ENCODE measurements around the gene PCBP2. TPM values are rescaled to one million over a fixed set of nuclear protein-coding genes. Genes with fewer than 3 reads are reported as not detected.

PCBP2 gene
- polyA plus RNA-seq, 1 donor from 2014 or later: 242 TPM

DNA sequence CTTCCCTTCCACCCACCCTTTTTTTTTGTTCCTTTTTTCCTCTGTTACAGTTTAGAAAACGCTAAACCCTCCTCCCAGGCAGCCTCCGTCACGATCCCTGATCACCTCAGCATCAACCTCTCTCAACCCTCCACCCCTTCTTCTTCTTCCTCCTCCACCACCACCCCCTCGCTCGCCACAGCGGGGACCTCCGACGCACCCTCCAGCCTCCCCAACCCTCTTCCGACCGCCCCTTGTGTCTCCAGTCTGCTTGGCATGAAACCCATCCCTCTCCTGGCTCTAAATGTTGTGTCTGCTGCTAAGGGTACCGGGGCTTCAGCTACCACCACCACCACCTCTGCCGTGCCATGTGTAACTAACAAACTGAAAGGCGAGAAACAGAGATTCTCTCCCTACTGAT, 22.9 kb downstream of the PCBP2 start:
- Histone ChIP-seq H3K9ac (ENCODE audit: low read length) (no peak overlapping the region), H3K36me3 (ENCODE audit: insufficient read depth, low read length) (peaks cover 5% of the 10 kb centered on the region), H3K4me3 (ENCODE audit: low read length) (no peak overlapping the region), H4K20me1 (ENCODE audit: insufficient read depth) (peaks cover 10% of the 10 kb centered on the region), H3K79me2 (replicated peaks; ENCODE audit: insufficient read depth, low read length) (peaks cover 14% of the 10 kb centered on the region), H3K9me2 (ENCODE audit: insufficient read depth, low read length) (no peaks in the 10 kb centered on the region), H3F3A (ENCODE audit: insufficient read depth, low read length, poor library complexity, severe bottlenecking) (no peaks in the 10 kb centered on the region), H2AFZ (ENCODE audit: low read depth, low read length) (no peak overlapping the region), H3K4me2 (ENCODE audit: low read length) (no peak overlapping the region), H3K27ac (ENCODE audit: low read length) (no peak overlapping the region), H3K9me3 (ENCODE audit: low read length) (no peaks in the 10 kb centered on the region), H3K27me3 (ENCODE audit: insufficient read depth, low read depth, low read length) (no peaks in the 10 kb centered on the region)
- TF ChIP-seq POLR2AphosphoS5 (IDR thresholded peaks at IDR 0.05) (no peak), RAD21 (conservative IDR thresholded peaks at IDR 0.05) (no peak), EZH2 (IDR thresholded peaks at IDR 0.05; ENCODE audit: borderline replicate concordance, insufficient read depth, low read length, poor library complexity, severe bottlenecking) (no peak)
- TF ChIP-seq, protein P1, sequence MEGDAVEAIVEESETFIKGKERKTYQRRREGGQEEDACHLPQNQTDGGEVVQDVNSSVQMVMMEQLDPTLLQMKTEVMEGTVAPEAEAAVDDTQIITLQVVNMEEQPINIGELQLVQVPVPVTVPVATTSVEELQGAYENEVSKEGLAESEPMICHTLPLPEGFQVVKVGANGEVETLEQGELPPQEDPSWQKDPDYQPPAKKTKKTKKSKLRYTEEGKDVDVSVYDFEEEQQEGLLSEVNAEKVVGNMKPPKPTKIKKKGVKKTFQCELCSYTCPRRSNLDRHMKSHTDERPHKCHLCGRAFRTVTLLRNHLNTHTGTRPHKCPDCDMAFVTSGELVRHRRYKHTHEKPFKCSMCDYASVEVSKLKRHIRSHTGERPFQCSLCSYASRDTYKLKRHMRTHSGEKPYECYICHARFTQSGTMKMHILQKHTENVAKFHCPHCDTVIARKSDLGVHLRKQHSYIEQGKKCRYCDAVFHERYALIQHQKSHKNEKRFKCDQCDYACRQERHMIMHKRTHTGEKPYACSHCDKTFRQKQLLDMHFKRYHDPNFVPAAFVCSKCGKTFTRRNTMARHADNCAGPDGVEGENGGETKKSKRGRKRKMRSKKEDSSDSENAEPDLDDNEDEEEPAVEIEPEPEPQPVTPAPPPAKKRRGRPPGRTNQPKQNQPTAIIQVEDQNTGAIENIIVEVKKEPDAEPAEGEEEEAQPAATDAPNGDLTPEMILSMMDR (IDR thresholded peaks at IDR 0.05; ENCODE audit: poor library complexity, severe bottlenecking): no peak

DNA sequence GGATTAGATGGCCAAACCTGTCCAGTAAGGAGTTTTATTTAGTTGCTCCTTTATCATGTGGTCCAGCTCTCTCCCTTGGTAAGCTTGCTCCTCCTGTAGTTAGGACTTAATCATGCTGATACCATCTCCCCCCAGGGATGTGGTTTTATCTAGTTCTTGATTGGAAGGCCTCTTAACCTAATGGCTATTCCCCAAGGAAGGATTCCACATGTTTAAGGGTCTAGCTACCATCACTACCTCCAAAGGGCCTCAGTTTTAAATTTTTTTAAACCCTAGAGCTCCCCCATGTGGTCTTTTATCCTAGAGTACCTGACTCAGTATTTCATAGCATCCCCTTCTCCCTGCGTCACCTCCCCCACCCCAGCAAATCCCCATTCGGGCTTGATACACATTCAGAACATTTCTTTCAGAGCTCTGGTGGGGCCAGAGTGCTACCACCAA, 24.9 kb downstream of the PCBP2 start:
- H3K4me2 ChIP-seq (ENCODE audit: low read length): no peak overlapping the region
- no peaks in the 10 kb centered on the region for H3K9me3 ChIP-seq (ENCODE audit: low read length)
- H3K27me3 ChIP-seq (ENCODE audit: insufficient read depth, low read depth, low read length): no peaks in the 10 kb centered on the region
- no peak overlapping the region for H2AFZ ChIP-seq (ENCODE audit: low read depth, low read length)
- H3K4me3 ChIP-seq (ENCODE audit: low read length): no peak overlapping the region
- H3F3A ChIP-seq (ENCODE audit: insufficient read depth, low read length, poor library complexity, severe bottlenecking): no peaks in the 10 kb centered on the region
- H4K20me1 ChIP-seq (ENCODE audit: insufficient read depth): peaks cover 10% of the 10 kb centered on the region
- no peak for TF ChIP-seq EZH2 (IDR thresholded peaks at IDR 0.05; ENCODE audit: borderline replicate concordance, insufficient read depth, low read length, poor library complexity, severe bottlenecking)
- TF ChIP-seq, protein P1 (IDR thresholded peaks at IDR 0.05; ENCODE audit: poor library complexity, severe bottlenecking): peak; percentile 30
- H3K9me2 ChIP-seq (ENCODE audit: insufficient read depth, low read length): no peaks in the 10 kb centered on the region
- peaks cover 14% of the 10 kb centered on the region for H3K79me2 ChIP-seq (replicated peaks; ENCODE audit: insufficient read depth, low read length)
- no peak overlapping the region for H3K9ac ChIP-seq (ENCODE audit: low read length)
- peaks cover 5% of the 10 kb centered on the region for H3K36me3 ChIP-seq (ENCODE audit: insufficient read depth, low read length)
- no peak overlapping the region for H3K27ac ChIP-seq (ENCODE audit: low read length)

DNA sequence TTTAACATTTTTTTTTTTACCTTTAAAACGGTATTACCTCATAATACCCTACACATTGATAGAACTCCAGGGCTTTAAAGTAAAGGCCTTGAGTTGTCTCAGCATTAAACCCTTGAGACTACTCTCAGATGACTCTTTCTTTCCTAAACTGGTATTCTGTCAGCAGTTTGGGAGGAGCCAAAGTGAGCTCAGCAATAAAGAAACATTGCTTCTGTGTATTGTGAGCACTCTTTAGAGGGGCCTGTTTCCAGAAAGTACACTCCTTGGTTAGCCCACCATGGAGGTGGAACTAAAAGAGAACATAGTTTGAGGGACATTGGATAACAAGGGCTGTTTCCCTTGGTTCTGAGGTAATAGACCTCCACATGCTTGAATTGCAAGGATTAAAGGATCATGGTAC, 27.0 kb downstream of the PCBP2 start:
- no peak overlapping the region for H3K4me3 ChIP-seq (ENCODE audit: low read length)
- no peaks in the 10 kb centered on the region for H3K9me3 ChIP-seq (ENCODE audit: low read length)
- H3K27me3 ChIP-seq (ENCODE audit: insufficient read depth, low read depth, low read length): no peaks in the 10 kb centered on the region
- H3K79me2 ChIP-seq (replicated peaks; ENCODE audit: insufficient read depth, low read length): peaks cover 14% of the 10 kb centered on the region
- H3K36me3 ChIP-seq (ENCODE audit: insufficient read depth, low read length): peaks cover 5% of the 10 kb centered on the region
- H3F3A ChIP-seq (ENCODE audit: insufficient read depth, low read length, poor library complexity, severe bottlenecking): no peaks in the 10 kb centered on the region
- no peaks in the 10 kb centered on the region for H3K9me2 ChIP-seq (ENCODE audit: insufficient read depth, low read length)
- no peak overlapping the region for H3K4me2 ChIP-seq (ENCODE audit: low read length)
- peaks cover 10% of the 10 kb centered on the region for H4K20me1 ChIP-seq (ENCODE audit: insufficient read depth)
- H3K9ac ChIP-seq (ENCODE audit: low read length): no peak overlapping the region
- no peak for TF ChIP-seq SMC3 (conservative IDR thresholded peaks at IDR 0.05; ENCODE audit: poor library complexity)
- no peak for TF ChIP-seq MXI1 (conservative IDR thresholded peaks at IDR 0.05; ENCODE audit: poor library complexity, severe bottlenecking)
- TF ChIP-seq, protein P2, sequence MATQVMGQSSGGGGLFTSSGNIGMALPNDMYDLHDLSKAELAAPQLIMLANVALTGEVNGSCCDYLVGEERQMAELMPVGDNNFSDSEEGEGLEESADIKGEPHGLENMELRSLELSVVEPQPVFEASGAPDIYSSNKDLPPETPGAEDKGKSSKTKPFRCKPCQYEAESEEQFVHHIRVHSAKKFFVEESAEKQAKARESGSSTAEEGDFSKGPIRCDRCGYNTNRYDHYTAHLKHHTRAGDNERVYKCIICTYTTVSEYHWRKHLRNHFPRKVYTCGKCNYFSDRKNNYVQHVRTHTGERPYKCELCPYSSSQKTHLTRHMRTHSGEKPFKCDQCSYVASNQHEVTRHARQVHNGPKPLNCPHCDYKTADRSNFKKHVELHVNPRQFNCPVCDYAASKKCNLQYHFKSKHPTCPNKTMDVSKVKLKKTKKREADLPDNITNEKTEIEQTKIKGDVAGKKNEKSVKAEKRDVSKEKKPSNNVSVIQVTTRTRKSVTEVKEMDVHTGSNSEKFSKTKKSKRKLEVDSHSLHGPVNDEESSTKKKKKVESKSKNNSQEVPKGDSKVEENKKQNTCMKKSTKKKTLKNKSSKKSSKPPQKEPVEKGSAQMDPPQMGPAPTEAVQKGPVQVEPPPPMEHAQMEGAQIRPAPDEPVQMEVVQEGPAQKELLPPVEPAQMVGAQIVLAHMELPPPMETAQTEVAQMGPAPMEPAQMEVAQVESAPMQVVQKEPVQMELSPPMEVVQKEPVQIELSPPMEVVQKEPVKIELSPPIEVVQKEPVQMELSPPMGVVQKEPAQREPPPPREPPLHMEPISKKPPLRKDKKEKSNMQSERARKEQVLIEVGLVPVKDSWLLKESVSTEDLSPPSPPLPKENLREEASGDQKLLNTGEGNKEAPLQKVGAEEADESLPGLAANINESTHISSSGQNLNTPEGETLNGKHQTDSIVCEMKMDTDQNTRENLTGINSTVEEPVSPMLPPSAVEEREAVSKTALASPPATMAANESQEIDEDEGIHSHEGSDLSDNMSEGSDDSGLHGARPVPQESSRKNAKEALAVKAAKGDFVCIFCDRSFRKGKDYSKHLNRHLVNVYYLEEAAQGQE (IDR thresholded peaks at IDR 0.05; ENCODE audit: borderline replicate concordance): no peak
- TF ChIP-seq, protein P1 (IDR thresholded peaks at IDR 0.05; ENCODE audit: poor library complexity, severe bottlenecking): no peak
- no peak for TF ChIP-seq EP300 (conservative IDR thresholded peaks at IDR 0.05; ENCODE audit: poor library complexity, severe bottlenecking)
- no peak for TF ChIP-seq POLR2AphosphoS5 (IDR thresholded peaks at IDR 0.05)
- H3K27ac ChIP-seq (ENCODE audit: low read length): no peak overlapping the region
- H2AFZ ChIP-seq (ENCODE audit: low read depth, low read length): no peak overlapping the region
